NCI-H1417 (cell line): ENCODE data around the gene NR6A1.
A peak's percentile ranks its signal among the peaks of the same experiment; 100 is the strongest.

ENCODE experiments used
- DNase-seq, 3 experiments: peaks; one replicate each; lab custom pipeline; 2025; lab: John Stamatoyannopoulos, UW

Gene NR6A1

GRCh38 chr9:124658165-124659017 lies 112.7 kb downstream of the NR6A1 start:
- peak; percentile 73 to 93 (median 77) for DNase-seq

GRCh38 chr9:124657516-124657915 lies 113.6 kb downstream of the NR6A1 start:
- DNase-seq = no peak

DNA sequence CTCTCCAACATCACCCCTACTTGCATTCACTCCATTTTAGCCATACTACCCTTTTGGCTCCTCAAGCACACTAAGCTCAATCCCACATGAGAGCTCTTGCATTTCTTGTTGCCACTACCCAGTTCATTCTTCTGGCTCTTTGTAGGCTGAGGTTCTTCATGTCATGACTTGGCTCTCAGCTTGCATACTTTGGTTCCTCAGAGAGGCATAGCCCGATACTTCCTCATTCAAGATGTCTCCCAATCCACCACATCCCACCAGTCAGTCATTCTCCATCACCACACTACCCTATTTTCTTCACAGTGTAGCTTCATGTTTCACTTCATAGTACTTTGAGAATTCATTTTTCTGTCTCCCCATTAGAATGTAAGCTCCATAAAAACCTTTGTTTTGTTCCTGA lies 116.7 kb downstream of the NR6A1 start:
- no peak for DNase-seq

- DNase-seq = no peak
Measured at GRCh38 chr9:124652615-124653393, 118.3 kb downstream of the NR6A1 start.

DNA sequence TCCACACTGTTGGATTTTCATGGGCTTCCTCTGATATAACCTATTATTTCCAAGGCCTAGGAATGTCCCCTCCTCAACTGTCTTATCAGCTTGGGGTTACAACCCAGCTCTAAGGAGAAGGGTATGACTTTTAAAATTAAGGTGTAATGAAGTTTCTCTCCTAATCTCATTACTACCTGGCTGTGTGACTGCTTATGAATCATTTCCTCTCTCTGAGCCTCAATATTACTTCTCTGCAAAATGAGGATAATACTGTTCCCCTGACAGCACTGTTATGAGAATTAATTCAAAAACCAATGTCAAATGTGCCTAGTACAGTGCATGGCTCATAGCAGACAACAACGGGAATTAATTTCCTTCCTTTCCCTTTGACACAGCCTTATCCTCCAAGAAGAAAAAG lies 118.9 kb downstream of the NR6A1 start:
- DNase-seq = no peak

- no peak for DNase-seq
Measured at GRCh38 chr9:124645274-124645673, 125.8 kb downstream of the NR6A1 start.

DNA sequence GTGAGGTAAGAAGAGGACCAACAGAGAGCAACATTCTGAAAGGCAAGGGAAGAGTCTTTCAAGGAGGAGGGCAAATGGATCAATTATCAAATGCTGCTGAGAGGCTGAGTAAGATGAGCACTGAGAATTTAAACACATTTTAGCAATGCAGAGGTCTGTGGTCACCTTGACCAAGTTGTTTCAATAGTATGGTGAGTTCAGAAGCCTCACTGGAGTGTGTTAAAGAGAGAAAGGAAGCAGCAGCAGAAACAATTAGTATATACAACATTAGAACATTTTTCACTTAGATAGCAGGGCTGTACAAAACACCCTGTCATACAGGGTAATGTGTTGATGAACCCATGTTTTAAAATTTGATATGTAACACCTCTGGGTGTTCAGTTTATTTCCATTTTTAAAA lies 131.5 kb downstream of the NR6A1 start:
- DNase-seq = no peak

- DNase-seq = no peak
Measured at GRCh38 chr9:124635285-124635684, 135.8 kb downstream of the NR6A1 start.

DNA sequence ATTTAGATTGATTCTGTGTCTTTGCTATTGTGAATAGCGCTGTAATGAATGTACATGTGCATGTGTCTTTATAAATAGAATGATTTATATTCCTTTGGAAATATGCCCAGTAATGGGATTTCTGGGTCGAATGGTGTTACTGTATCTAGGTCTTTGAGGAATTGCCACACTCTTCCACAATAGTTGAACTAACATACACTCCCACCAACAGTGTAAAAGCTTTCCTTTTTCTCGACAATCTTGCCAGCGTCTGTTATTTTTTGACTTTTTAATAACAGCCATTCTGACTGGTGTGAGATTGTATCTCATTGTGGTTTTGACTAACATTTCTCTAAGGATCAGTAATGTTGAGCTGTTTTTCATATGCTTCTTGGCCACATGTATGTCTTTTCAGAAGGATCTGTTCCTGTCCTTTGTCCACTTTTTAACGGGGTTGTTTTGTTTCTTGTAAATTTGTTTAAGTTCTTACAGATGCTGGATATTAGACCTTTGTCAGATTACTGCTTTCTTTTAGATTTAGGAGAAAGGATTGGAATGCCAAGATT lies 139.0 kb downstream of the NR6A1 start:
- DNase-seq = no peak

- DNase-seq = no peak
Measured at GRCh38 chr9:124631326-124631725, 139.8 kb downstream of the NR6A1 start.

- no peak for DNase-seq
Measured at GRCh38 chr9:124629600-124629999, 141.5 kb downstream of the NR6A1 start.

GRCh38 chr9:124628741-124629140 lies 142.4 kb downstream of the NR6A1 start:
- no peak for DNase-seq

- DNase-seq = no peak
Measured at GRCh38 chr9:124626276-124626675, 144.8 kb downstream of the NR6A1 start.

- no peak for DNase-seq
Measured at GRCh38 chr9:124625087-124625486, 146.0 kb downstream of the NR6A1 start.

GRCh38 chr9:124624735-124624992 lies 146.4 kb downstream of the NR6A1 start:
- no peak for DNase-seq

DNA sequence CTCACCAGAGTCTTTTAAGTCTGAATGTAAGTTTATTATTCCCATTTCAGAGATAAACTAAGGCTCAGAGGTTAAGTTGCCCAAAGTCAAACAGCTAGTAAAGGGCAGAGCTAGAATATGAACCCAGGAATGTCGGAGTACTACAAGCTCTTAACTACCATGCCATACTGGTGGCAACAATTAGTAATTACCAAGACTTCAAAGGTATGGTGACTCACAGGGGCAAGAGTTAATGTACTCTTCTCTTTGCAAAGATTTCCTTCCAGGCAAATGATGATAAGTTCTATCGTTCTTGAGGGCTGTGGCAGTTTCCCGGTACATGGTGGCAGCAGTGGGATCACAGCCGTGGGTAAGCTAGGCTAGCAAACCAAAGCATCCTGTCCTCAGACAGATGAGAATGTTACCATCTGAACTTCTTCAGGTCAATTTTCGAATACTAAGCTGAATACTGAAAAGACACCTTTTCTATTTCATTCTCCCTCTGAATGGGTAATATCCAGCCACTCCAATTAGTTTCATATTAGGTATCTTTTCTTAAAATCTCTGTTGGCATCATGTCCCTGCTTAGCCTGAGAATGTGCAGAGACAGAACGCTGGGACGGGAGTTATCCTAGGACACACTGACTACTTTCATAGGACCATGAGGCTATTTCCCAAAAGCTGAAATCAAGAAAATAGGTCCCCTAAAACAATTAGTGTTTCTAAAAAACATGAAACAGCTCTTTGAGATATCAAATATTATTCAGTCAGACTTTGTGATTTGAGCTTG lies 147.0 kb downstream of the NR6A1 start:
- no peak for DNase-seq

GRCh38 chr9:124622882-124623281 lies 148.2 kb downstream of the NR6A1 start:
- DNase-seq = no peak

- no peak for DNase-seq
Measured at GRCh38 chr9:124621371-124622328, 149.5 kb downstream of the NR6A1 start.

- DNase-seq = no peak
Measured at GRCh38 chr9:124618476-124618875, 152.6 kb downstream of the NR6A1 start.

GRCh38 chr9:124617477-124618141 lies 153.5 kb downstream of the NR6A1 start:
- peak; percentile 30 to 86 (median 63) for DNase-seq

DNA sequence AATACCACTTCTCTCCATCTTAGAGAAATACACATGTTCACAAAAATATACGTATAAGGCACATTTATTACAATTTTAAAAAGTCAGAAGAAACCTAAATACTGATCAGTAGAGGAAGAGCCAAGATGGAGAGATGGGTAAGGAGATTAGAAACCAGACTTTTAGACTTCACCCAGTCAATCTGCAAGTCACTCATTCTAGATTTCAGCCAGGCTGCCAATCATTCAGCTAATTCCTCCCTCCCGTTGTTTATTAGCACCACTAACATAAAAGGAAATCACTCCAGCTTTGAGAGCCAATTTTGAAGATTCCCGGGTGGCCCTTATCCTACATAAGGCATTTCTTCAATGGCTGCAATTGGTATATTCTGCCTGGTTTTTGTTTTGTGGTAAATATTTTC lies 154.2 kb downstream of the NR6A1 start:
- DNase-seq = no peak
